Measurements from ENCODE around the gene MOCS1. TPM values are rescaled to one million over a fixed set of nuclear protein-coding genes. Genes with fewer than 3 reads are reported as not detected.

MOCS1 gene
- total and polyA plus RNA-seq, 2 experiments from 2014 or later = 17.2 to 28.1 TPM

GRCh38 chr6:39913391-39913916 lies 20.8 kb downstream of the MOCS1 start:
- DNase-seq (ENCODE audit: low spot score) = no peak
- Histone ChIP-seq H3F3A (replicated peaks; ENCODE audit: low read depth) (no peaks in the 10 kb centered on the region), H2AFZ (no peak overlapping the region), H4K20me1 (replicated peaks; ENCODE audit: insufficient read depth) (no peaks in the 10 kb centered on the region), H3K36me3 (ENCODE audit: insufficient read depth) (no peaks in the 10 kb centered on the region), H3K79me2 (replicated peaks; ENCODE audit: insufficient read depth) (peaks cover 4% of the 10 kb centered on the region; the same call in 1 of the 2 replicates), H3K27me3 (ENCODE audit: insufficient read depth) (no peaks in the 10 kb centered on the region), H3K27ac (ENCODE audit: low read depth) (no peak overlapping the region), H3K9me2 (ENCODE audit: insufficient read depth) (no peaks in the 10 kb centered on the region), H3K4me2 (no peak overlapping the region), H3K4me3 (no peak overlapping the region), H3K4me1 (ENCODE audit: insufficient read depth) (no peaks in the 10 kb centered on the region)
- Mint-ChIP-seq H3K9me3 (no peaks in the 10 kb centered on the region), H3K27ac (no peak overlapping the region), H3K27me3 (ENCODE audit: insufficient read depth, low read depth, poor library complexity) (no peaks in the 10 kb centered on the region), H3K4me3 (no peak overlapping the region), H3K36me3 (ENCODE audit: low read depth) (peaks cover 20% of the 10 kb centered on the region), H3K4me1 (peaks cover 8% of the 10 kb centered on the region; the same call in 2 of the 3 replicates)
- no peak for ATAC-seq
- TF ChIP-seq ZNF331 (CRISPR knock-in tag; IDR thresholded peaks at IDR 0.05; ENCODE audit: low read depth) (no peak), CTCF (conservative IDR thresholded peaks at IDR 0.05; ENCODE audit: low read depth in 2 of 2) (no peak), NANOG (IDR thresholded peaks at IDR 0.05; ENCODE audit: borderline replicate concordance) (no peak), JUNB (IDR thresholded peaks at IDR 0.05; ENCODE audit: unreplicated experiment) (no peak), ETS1 (IDR thresholded peaks at IDR 0.05) (no peak), STAT1 (IDR thresholded peaks at IDR 0.05; ENCODE audit: unreplicated experiment) (no peak), ZNF462 (CRISPR knock-in tag; IDR thresholded peaks at IDR 0.05) (no peak), REST (IDR thresholded peaks at IDR 0.05; ENCODE audit: unreplicated experiment) (no peak)
